Measurements from ENCODE around the gene KIF21B.
A peak's percentile ranks its signal among the peaks of the same experiment; 100 is the strongest.
"Not testable (repeated sequence)": the region's sequence is repeated elsewhere in the genome, so short reads cannot be mapped to it uniquely, and the experiment has no call there.

The KIF21B gene

GRCh38 chr1:200967693-200968468, 55.6 kb downstream of the KIF21B start:
- H3K27ac ChIP-seq, result no peak overlapping the region
- POLR2A ChIA-PET (ENCODE audit: low non-redundant PET), result no interaction called here
- no peak for DNase-seq (ENCODE audit: low spot score)
- CTCF ChIA-PET, result interaction anchor here (1.9 kb wide), 1 partner anchor 75 kb away, joined by 4 read pairs; no protein-coding TSS in a partner anchor
- TF ChIP-seq CTCF (conservative IDR thresholded peaks at IDR 0.05; ENCODE audit: low read depth), result no peak

- POLR2A ChIA-PET (ENCODE audit: low non-redundant PET), result no interaction called here
Observed at GRCh38 chr1:200966934-200967333, 56.6 kb downstream of the KIF21B start.

GRCh38 chr1:200965111-200965805, 58.3 kb downstream of the KIF21B start:
- DNase-seq (ENCODE audit: low spot score), result no peak
- H3K27ac ChIP-seq, result no peak overlapping the region
- POLR2A ChIA-PET (ENCODE audit: low non-redundant PET), result no interaction called here
- CTCF ChIA-PET, result interaction anchor here (0.5 to 0.6 kb wide), 2 partner anchors 74 to 294 kb away, joined by 3 to 7 read pairs; no protein-coding TSS in a partner anchor
- TF ChIP-seq CTCF (conservative IDR thresholded peaks at IDR 0.05; ENCODE audit: low read depth), result no peak

More at GRCh38 chr1:200966934-200967333, 56.6 kb downstream of the KIF21B start:
- CTCF ChIA-PET, result no interaction called here
- H3K27ac ChIP-seq, result no peak overlapping the region
- DNase-seq (ENCODE audit: low spot score), result no peak
- TF ChIP-seq CTCF (conservative IDR thresholded peaks at IDR 0.05; ENCODE audit: low read depth), result no peak

GRCh38 chr1:200963888-200964287, 59.6 kb downstream of the KIF21B start:
- DNase-seq (ENCODE audit: low spot score); H3K27ac ChIP-seq; POLR2A ChIA-PET (ENCODE audit: low non-redundant PET): not testable (repeated sequence)
- CTCF ChIA-PET, result interaction anchor here (0.6 to 1.8 kb wide), 2 partner anchors 8 to 574 kb away, joined by 3 to 5 read pairs; no protein-coding TSS in a partner anchor

- no peak overlapping the region for H3K27ac ChIP-seq
- peak; percentile 75 for DNase-seq (ENCODE audit: low spot score)
- CTCF ChIA-PET, result interaction anchor here (0.6 to 1.8 kb wide), 5 partner anchors 9 to 575 kb away, joined by 3 to 5 read pairs (median 3); partner anchors contain the start of gene KIF21B
- POLR2A ChIA-PET (ENCODE audit: low non-redundant PET), result no interaction called here
- TF ChIP-seq CTCF (conservative IDR thresholded peaks at IDR 0.05; ENCODE audit: low read depth), result no peak
Observed at GRCh38 chr1:200963076-200963475, 60.4 kb downstream of the KIF21B start.

GRCh38 chr1:200962631-200963030, 60.9 kb downstream of the KIF21B start:
- ChIA-PET POLR2A (ENCODE audit: low non-redundant PET) (no interaction called here), CTCF (interaction anchor here (0.6 to 1.8 kb wide), 4 partner anchors 9 to 630 kb away, joined by 3 to 5 read pairs (median 4); partner anchors contain the start of gene KIF21B)
- no peak overlapping the region for H3K27ac ChIP-seq
- TF ChIP-seq CTCF (conservative IDR thresholded peaks at IDR 0.05; ENCODE audit: low read depth), result no peak
- no peak for DNase-seq (ENCODE audit: low spot score)

GRCh38 chr1:200962151-200962550, 61.4 kb downstream of the KIF21B start:
- POLR2A ChIA-PET (ENCODE audit: low non-redundant PET); DNase-seq (ENCODE audit: low spot score); H3K27ac ChIP-seq: not testable (repeated sequence)
- CTCF ChIA-PET, result interaction anchor here (0.6 to 1.8 kb wide), 3 partner anchors 10 to 630 kb away, joined by 3 to 5 read pairs (median 3); no protein-coding TSS in a partner anchor

Measured in RWPE1 (cell line).